OCI-LY3 (cell line): ENCODE measurements around the gene RAD18.

Source experiments
- EZH2phosphoT487 ChIP-seq: fragments of 200-600 bp; shearing (Covaris generic); IDR thresholded peaks from 2 replicates; pipeline ENCODE4 v1.6.1; 2018; ENCODE audit warnings: antibody characterized with exemption, mixed run types, low read depth
- TF ChIP-seq, protein P1 (sequence below): fragments of 200-600, 300-600 bp; sonication (generic); IDR thresholded peaks from 2 replicates; pipeline ENCODE4 v1.5.1; 2014; ENCODE audit warnings: antibody characterized with exemption, low read length, low read depth

- TF ChIP-seq, protein P1, sequence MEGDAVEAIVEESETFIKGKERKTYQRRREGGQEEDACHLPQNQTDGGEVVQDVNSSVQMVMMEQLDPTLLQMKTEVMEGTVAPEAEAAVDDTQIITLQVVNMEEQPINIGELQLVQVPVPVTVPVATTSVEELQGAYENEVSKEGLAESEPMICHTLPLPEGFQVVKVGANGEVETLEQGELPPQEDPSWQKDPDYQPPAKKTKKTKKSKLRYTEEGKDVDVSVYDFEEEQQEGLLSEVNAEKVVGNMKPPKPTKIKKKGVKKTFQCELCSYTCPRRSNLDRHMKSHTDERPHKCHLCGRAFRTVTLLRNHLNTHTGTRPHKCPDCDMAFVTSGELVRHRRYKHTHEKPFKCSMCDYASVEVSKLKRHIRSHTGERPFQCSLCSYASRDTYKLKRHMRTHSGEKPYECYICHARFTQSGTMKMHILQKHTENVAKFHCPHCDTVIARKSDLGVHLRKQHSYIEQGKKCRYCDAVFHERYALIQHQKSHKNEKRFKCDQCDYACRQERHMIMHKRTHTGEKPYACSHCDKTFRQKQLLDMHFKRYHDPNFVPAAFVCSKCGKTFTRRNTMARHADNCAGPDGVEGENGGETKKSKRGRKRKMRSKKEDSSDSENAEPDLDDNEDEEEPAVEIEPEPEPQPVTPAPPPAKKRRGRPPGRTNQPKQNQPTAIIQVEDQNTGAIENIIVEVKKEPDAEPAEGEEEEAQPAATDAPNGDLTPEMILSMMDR, result no peak
- no peak for TF ChIP-seq EZH2phosphoT487
Observed at GRCh38 chr3:8996681-8997121, 33.4 kb upstream of the RAD18 start.
